WTC11 (cell line): Measurements from ENCODE around the gene DUSP19. TPM values are rescaled to one million over a fixed set of nuclear protein-coding genes. Genes with fewer than 3 reads are reported as not detected.
A peak's percentile ranks its signal among the peaks of the same experiment; 100 is the strongest.

Experiments
- ATAC-seq: fragments of 200-7000 bp; cut with Tn5 transposase; 2 replicates; pipeline ENCODE4 v1.10.0; 2021; ENCODE audit warnings: mild to moderate bottlenecking, moderate library complexity
- CTCF ChIA-PET: fragments of 300-600 bp; sonication (Branson Sonifier 250); formaldehyde crosslinking; loops from one replicate; lab custom pipeline; 2021; ENCODE audit warnings: antibody characterized with exemption; lab: Charles Lee
- POLR2A ChIA-PET: fragments of 350-600 bp; sonication (Branson Sonifier 250); formaldehyde crosslinking; loops from one replicate; lab custom pipeline; 2021; ENCODE audit warnings: antibody characterized with exemption; lab: Charles Lee
- DNase-seq: peaks from one replicate; pipeline ENCODE4 v3.0.0; 2021; ENCODE audit warnings: low spot score
- H3K27ac Mint-ChIP-seq: 2 replicates; pipeline ENCODE4 v1.8.0; 2021; ENCODE audit warnings: mixed read lengths
- H3K27me3 Mint-ChIP-seq: 2 replicates; pipeline ENCODE4 v1.8.0; 2021; ENCODE audit warnings: low read depth, mild to moderate bottlenecking, moderate library complexity, mixed read lengths
- H3K36me3 Mint-ChIP-seq: 2 replicates; pipeline ENCODE4 v1.8.0; 2021; ENCODE audit warnings: mixed read lengths
- H3K4me1 Mint-ChIP-seq: 2 replicates; pipeline ENCODE4 v1.8.0; 2022; ENCODE audit warnings: mixed read lengths
- H3K4me3 Mint-ChIP-seq: 2 replicates; pipeline ENCODE4 v1.8.0; 2021; ENCODE audit warnings: mild to moderate bottlenecking, moderate library complexity, mixed read lengths
- H3K9me3 Mint-ChIP-seq: 2 replicates; pipeline ENCODE4 v1.8.0; 2021; ENCODE audit warnings: mixed read lengths
- CREM ChIP-seq: sonication (generic); formaldehyde crosslinking; IDR thresholded peaks from 2 replicates; pipeline ENCODE4 v1.8.1; 2022; ENCODE audit warnings: mild to moderate bottlenecking, missing genetic modification reagents, moderate library complexity
- FOXK1 ChIP-seq: sonication (generic); formaldehyde crosslinking; IDR thresholded peaks from 2 replicates; pipeline ENCODE4 v1.8.0; 2022; ENCODE audit warnings: mild to moderate bottlenecking, moderate library complexity, missing genetic modification reagents
- FOXP1 ChIP-seq: sonication (generic); formaldehyde crosslinking; IDR thresholded peaks from 2 replicates; pipeline ENCODE4 v1.8.0; 2022; ENCODE audit warnings: missing genetic modification reagents, mild to moderate bottlenecking, moderate library complexity, borderline replicate concordance
- GABPB1 ChIP-seq: sonication (generic); formaldehyde crosslinking; IDR thresholded peaks from 2 replicates; pipeline ENCODE4 v1.8.1; 2023; ENCODE audit warnings: mild to moderate bottlenecking, missing genetic modification reagents
- GTF2I ChIP-seq: fragments of 250-450 bp; sonication (Bioruptor Pico); conservative IDR thresholded peaks from 2 replicates; pipeline ENCODE4 v1.4.0; 2021; ENCODE audit warnings: mild to moderate bottlenecking
- HMGA2 ChIP-seq: fragments of 250-450 bp; sonication (Bioruptor Pico); IDR thresholded peaks from 2 replicates; pipeline ENCODE4 v1.4.0; 2021; ENCODE audit warnings: mild to moderate bottlenecking, moderate library complexity
- KAT7 ChIP-seq: sonication (generic); formaldehyde crosslinking; IDR thresholded peaks from 2 replicates; pipeline ENCODE4 v1.8.1; 2023; ENCODE audit warnings: missing genetic modification reagents, mild to moderate bottlenecking, borderline replicate concordance
- MYBL2 ChIP-seq: sonication (generic); formaldehyde crosslinking; IDR thresholded peaks from 2 replicates; pipeline ENCODE4 v1.8.1; 2023; ENCODE audit warnings: mild to moderate bottlenecking, moderate library complexity, missing genetic modification reagents
- NFE2L1 ChIP-seq: sonication (generic); formaldehyde crosslinking; IDR thresholded peaks from 2 replicates; pipeline ENCODE4 v1.8.1; 2023; ENCODE audit warnings: missing genetic modification reagents
- TEAD1 ChIP-seq: sonication (generic); formaldehyde crosslinking; IDR thresholded peaks from 2 replicates; pipeline ENCODE4 v1.8.0; 2022; ENCODE audit warnings: mild to moderate bottlenecking, missing genetic modification reagents
- TEAD4 ChIP-seq: sonication (generic); formaldehyde crosslinking; IDR thresholded peaks from 2 replicates; pipeline ENCODE4 v1.8.0; 2022; ENCODE audit warnings: mild to moderate bottlenecking, missing genetic modification reagents
- ZNF219 ChIP-seq: sonication (generic); formaldehyde crosslinking; IDR thresholded peaks from 2 replicates; pipeline ENCODE4 v1.8.0; 2023; ENCODE audit warnings: missing genetic modification reagents, mild to moderate bottlenecking, borderline replicate concordance
- ZNF396 ChIP-seq: fragments of 250-450 bp; sonication (Bioruptor Pico); IDR thresholded peaks from 2 replicates; pipeline ENCODE4 v1.8.0; 2021; ENCODE audit warnings: mild to moderate bottlenecking, moderate library complexity, borderline replicate concordance
- ZNF671 ChIP-seq: fragments of 250-450 bp; sonication (Bioruptor Pico); IDR thresholded peaks from 2 replicates; pipeline ENCODE4 v1.8.0; 2021; ENCODE audit warnings: mild to moderate bottlenecking
- total RNA-seq: library from RNA; stranded (reverse); gene quantifications from 3 replicates; pipeline ENCODE4 v1.2.3, GENCODE V29; 2021
- TF ChIP-seq, protein P1 (sequence below): sonication (generic); formaldehyde crosslinking; IDR thresholded peaks from 2 replicates; pipeline ENCODE4 v1.8.1; 2023; ENCODE audit warnings: mild to moderate bottlenecking, missing genetic modification reagents, moderate library complexity
- TF ChIP-seq, protein P2 (sequence below): sonication (generic); formaldehyde crosslinking; IDR thresholded peaks from 2 replicates; pipeline ENCODE4 v1.8.0; 2022; ENCODE audit warnings: mild to moderate bottlenecking, missing genetic modification reagents
- TF ChIP-seq, protein P3 (sequence below): sonication (generic); formaldehyde crosslinking; IDR thresholded peaks from 2 replicates; pipeline ENCODE4 v1.8.1; 2023; ENCODE audit warnings: mild to moderate bottlenecking, moderate library complexity, missing genetic modification reagents
- TF ChIP-seq, protein P4 (sequence below): sonication (generic); formaldehyde crosslinking; IDR thresholded peaks from 2 replicates; pipeline ENCODE4 v1.8.0; 2023; ENCODE audit warnings: missing genetic modification reagents, mild to moderate bottlenecking, borderline replicate concordance
- TF ChIP-seq, protein P5 (sequence below): fragments of 250-450 bp; sonication (Bioruptor Pico); IDR thresholded peaks from 2 replicates; pipeline ENCODE4 v2.1.2; 2022; ENCODE audit warnings: mild to moderate bottlenecking, moderate library complexity
- TF ChIP-seq, protein P6 (sequence below): sonication (generic); formaldehyde crosslinking; IDR thresholded peaks from 2 replicates; pipeline ENCODE4 v1.8.0; 2022; ENCODE audit warnings: mild to moderate bottlenecking, missing genetic modification reagents
- TF ChIP-seq, protein P7 (sequence below): sonication (generic); formaldehyde crosslinking; IDR thresholded peaks from 2 replicates; pipeline ENCODE4 v1.8.1; 2022; ENCODE audit warnings: low read depth, mild to moderate bottlenecking, moderate library complexity, missing genetic modification reagents, borderline replicate concordance
- TF ChIP-seq, protein P8 (sequence below): sonication (generic); formaldehyde crosslinking; IDR thresholded peaks from 2 replicates; pipeline ENCODE4 v1.8.1; 2022; ENCODE audit warnings: mild to moderate bottlenecking, missing genetic modification reagents, moderate library complexity, borderline replicate concordance

DUSP19 gene
- total RNA-seq, 1 experiment from 2014 or later: 3.9 TPM

DNA sequence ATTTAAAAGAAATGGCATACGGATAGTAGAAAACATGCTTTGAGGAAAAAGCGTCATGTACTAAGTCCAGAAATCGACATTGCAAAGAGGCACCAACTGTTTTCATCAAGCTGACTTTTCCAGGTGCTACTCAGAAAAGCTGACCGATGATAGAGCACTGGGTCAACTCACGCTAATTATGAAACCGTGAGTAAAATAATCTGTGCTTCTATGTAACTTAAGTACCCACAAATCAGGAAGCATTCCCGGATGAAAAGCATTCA, 45.3 kb downstream of the DUSP19 start (continued):
- TF ChIP-seq, protein P1, sequence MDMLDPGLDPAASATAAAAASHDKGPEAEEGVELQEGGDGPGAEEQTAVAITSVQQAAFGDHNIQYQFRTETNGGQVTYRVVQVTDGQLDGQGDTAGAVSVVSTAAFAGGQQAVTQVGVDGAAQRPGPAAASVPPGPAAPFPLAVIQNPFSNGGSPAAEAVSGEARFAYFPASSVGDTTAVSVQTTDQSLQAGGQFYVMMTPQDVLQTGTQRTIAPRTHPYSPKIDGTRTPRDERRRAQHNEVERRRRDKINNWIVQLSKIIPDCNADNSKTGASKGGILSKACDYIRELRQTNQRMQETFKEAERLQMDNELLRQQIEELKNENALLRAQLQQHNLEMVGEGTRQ (CRISPR knock-in tag): no peak

DNA sequence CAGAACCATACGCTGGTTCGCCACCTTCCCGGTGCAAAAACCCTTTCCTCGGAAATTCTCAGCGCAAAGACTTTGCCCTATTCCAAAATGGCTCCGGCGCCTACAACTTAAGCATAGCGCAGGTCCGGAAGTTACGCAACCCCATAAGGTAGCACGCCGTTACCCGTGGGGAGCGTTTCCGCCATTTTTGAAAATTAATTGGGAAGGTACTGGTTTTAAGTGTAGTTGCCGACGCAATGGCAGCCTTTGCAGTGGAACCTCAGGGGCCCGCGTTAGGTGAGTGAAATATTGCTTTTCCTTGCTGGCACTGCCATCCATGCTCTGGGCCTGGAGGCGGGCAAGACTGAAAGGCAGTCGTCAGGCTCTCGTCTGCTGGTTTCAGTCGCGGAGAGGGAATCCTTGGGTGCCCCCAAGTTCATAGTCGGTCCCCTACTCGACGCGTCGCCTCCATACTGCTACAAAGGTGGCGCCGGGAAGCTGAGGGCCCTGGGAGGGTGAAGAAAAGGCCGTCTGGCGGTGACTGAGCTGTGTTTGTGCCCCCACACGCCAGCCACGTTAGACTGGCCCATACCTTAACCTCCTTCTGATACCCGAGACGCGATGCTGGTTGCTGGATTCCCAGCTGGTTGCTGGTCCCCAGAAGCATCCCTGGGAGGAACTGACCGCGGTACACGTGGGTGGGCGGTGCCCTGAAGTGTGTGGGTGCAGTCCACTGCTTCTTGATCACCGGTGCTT, 45.8 kb downstream of the DUSP19 start, which contains the start of gene NUP35:
NUP35 (plus strand) TSS at position 222 of the 735 bp plus-strand sequence; CDS start at position 237, 15 bp downstream.
- H3K27ac Mint-ChIP-seq: peak within 1 kb of the TSS; percentile 99
- TF ChIP-seq ZNF671 (CRISPR knock-in tag) (no peak), CREM (CRISPR knock-in tag) (peak; percentile 83), HMGA2 (no peak), KAT7 (CRISPR knock-in tag) (no peak), ZNF219 (CRISPR knock-in tag) (no peak), ZNF396 (CRISPR knock-in tag) (no peak), MYBL2 (CRISPR knock-in tag) (peak; percentile 96), GTF2I (CRISPR knock-in tag) (no peak), TEAD1 (CRISPR knock-in tag) (peak; percentile 44; the same call in 1 of the 2 replicates), FOXK1 (CRISPR knock-in tag) (no peak), FOXP1 (peak; percentile 59; the same call in 1 of the 2 replicates), NFE2L1 (CRISPR knock-in tag) (peak; percentile 51; the same call in 1 of the 2 replicates), GABPB1 (CRISPR knock-in tag) (peak; percentile 90), TEAD4 (CRISPR knock-in tag) (no peak)
- TF ChIP-seq, protein P2, sequence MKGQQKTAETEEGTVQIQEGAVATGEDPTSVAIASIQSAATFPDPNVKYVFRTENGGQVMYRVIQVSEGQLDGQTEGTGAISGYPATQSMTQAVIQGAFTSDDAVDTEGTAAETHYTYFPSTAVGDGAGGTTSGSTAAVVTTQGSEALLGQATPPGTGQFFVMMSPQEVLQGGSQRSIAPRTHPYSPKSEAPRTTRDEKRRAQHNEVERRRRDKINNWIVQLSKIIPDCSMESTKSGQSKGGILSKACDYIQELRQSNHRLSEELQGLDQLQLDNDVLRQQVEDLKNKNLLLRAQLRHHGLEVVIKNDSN (CRISPR knock-in tag): peak; percentile 30; the same call in 1 of the 2 replicates
- TF ChIP-seq, protein P3, sequence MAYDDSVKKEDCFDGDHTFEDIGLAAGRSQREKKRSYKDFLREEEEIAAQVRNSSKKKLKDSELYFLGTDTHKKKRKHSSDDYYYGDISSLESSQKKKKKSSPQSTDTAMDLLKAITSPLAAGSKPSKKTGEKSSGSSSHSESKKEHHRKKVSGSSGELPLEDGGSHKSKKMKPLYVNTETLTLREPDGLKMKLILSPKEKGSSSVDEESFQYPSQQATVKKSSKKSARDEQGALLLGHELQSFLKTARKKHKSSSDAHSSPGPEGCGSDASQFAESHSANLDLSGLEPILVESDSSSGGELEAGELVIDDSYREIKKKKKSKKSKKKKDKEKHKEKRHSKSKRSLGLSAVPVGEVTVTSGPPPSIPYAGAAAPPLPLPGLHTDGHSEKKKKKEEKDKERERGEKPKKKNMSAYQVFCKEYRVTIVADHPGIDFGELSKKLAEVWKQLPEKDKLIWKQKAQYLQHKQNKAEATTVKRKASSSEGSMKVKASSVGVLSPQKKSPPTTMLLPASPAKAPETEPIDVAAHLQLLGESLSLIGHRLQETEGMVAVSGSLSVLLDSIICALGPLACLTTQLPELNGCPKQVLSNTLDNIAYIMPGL (CRISPR knock-in tag): peak; percentile 74; the same call in 1 of the 2 replicates
- TF ChIP-seq, protein P4, sequence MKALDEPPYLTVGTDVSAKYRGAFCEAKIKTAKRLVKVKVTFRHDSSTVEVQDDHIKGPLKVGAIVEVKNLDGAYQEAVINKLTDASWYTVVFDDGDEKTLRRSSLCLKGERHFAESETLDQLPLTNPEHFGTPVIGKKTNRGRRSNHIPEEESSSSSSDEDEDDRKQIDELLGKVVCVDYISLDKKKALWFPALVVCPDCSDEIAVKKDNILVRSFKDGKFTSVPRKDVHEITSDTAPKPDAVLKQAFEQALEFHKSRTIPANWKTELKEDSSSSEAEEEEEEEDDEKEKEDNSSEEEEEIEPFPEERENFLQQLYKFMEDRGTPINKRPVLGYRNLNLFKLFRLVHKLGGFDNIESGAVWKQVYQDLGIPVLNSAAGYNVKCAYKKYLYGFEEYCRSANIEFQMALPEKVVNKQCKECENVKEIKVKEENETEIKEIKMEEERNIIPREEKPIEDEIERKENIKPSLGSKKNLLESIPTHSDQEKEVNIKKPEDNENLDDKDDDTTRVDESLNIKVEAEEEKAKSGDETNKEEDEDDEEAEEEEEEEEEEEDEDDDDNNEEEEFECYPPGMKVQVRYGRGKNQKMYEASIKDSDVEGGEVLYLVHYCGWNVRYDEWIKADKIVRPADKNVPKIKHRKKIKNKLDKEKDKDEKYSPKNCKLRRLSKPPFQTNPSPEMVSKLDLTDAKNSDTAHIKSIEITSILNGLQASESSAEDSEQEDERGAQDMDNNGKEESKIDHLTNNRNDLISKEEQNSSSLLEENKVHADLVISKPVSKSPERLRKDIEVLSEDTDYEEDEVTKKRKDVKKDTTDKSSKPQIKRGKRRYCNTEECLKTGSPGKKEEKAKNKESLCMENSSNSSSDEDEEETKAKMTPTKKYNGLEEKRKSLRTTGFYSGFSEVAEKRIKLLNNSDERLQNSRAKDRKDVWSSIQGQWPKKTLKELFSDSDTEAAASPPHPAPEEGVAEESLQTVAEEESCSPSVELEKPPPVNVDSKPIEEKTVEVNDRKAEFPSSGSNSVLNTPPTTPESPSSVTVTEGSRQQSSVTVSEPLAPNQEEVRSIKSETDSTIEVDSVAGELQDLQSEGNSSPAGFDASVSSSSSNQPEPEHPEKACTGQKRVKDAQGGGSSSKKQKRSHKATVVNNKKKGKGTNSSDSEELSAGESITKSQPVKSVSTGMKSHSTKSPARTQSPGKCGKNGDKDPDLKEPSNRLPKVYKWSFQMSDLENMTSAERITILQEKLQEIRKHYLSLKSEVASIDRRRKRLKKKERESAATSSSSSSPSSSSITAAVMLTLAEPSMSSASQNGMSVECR (CRISPR knock-in tag): peak; percentile 76; the same call in 1 of the 2 replicates
- TF ChIP-seq, protein P5, sequence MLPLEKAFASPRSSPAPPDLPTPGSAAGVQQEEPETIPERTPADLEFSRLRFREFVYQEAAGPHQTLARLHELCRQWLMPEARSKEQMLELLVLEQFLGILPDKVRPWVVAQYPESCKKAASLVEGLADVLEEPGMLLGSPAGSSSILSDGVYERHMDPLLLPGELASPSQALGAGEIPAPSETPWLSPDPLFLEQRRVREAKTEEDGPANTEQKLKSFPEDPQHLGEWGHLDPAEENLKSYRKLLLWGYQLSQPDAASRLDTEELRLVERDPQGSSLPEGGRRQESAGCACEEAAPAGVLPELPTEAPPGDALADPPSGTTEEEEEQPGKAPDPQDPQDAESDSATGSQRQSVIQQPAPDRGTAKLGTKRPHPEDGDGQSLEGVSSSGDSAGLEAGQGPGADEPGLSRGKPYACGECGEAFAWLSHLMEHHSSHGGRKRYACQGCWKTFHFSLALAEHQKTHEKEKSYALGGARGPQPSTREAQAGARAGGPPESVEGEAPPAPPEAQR (CRISPR knock-in tag): no peak
- TF ChIP-seq, protein P6, sequence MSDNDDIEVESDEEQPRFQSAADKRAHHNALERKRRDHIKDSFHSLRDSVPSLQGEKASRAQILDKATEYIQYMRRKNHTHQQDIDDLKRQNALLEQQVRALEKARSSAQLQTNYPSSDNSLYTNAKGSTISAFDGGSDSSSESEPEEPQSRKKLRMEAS (CRISPR knock-in tag): peak; percentile 78
- TF ChIP-seq, protein P7, sequence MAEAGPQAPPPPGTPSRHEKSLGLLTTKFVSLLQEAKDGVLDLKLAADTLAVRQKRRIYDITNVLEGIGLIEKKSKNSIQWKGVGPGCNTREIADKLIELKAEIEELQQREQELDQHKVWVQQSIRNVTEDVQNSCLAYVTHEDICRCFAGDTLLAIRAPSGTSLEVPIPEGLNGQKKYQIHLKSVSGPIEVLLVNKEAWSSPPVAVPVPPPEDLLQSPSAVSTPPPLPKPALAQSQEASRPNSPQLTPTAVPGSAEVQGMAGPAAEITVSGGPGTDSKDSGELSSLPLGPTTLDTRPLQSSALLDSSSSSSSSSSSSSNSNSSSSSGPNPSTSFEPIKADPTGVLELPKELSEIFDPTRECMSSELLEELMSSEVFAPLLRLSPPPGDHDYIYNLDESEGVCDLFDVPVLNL: no peak
- TF ChIP-seq, protein P8, sequence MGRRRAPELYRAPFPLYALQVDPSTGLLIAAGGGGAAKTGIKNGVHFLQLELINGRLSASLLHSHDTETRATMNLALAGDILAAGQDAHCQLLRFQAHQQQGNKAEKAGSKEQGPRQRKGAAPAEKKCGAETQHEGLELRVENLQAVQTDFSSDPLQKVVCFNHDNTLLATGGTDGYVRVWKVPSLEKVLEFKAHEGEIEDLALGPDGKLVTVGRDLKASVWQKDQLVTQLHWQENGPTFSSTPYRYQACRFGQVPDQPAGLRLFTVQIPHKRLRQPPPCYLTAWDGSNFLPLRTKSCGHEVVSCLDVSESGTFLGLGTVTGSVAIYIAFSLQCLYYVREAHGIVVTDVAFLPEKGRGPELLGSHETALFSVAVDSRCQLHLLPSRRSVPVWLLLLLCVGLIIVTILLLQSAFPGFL (CRISPR knock-in tag): peak; percentile 44; the same call in 1 of the 2 replicates

More for the DNA sequence above, 45.8 kb downstream of the DUSP19 start, which contains the start of gene NUP35:
- Mint-ChIP-seq H3K4me3 (peak within 1 kb of the TSS; percentile 96), H3K4me1 (peaks cover 29% of the 10 kb centered on the region), H3K9me3 (no peaks in the 10 kb centered on the region), H3K36me3 (peaks cover 10% of the 10 kb centered on the region), H3K27me3 (no peaks in the 10 kb centered on the region; the same call in 1 of the 2 replicates)
- CTCF ChIA-PET: interaction anchor here (0.8 to 2.0 kb wide), 3 partner anchors 48 to 256 kb away, joined by 3 to 8 read pairs (median 4); no protein-coding TSS in a partner anchor
- ATAC-seq: peak; percentile 86
- POLR2A ChIA-PET: interaction anchor here (0.7 to 1.3 kb wide), 6 partner anchors 8 to 258 kb away, joined by 3 to 6 read pairs (median 3); partner anchors contain the start of gene FRZB
- peak; percentile 85 for DNase-seq
